B cell (primary cell): ENCODE results near the gene GATA6. TPM values are rescaled to one million over a fixed set of nuclear protein-coding genes. Genes with fewer than 3 reads are reported as not detected.

ENCODE experiments used
- ATAC-seq: fragments of 200-7000 bp; cut with Tn5 transposase; one replicate; pipeline ENCODE4 v1.10.0; 2021; ENCODE audit warnings: low read depth, mild to moderate bottlenecking, moderate number of reproducible peaks, moderate library complexity
- CTCF ChIA-PET: fragments of 350-600 bp; sonication (Branson Sonifier 250); formaldehyde crosslinking; loops from one replicate; lab custom pipeline; 2021; ENCODE audit warnings: antibody characterized with exemption, inconsistent platforms; lab: Charles Lee
- POLR2A ChIA-PET: fragments of 350-600 bp; sonication (Branson Sonifier 250); formaldehyde crosslinking; loops from one replicate; lab custom pipeline; 2021; ENCODE audit warnings: antibody characterized with exemption; lab: Charles Lee
- DNase-seq: peaks from one replicate; pipeline ENCODE4 v3.0.0; 2013
- H2AFZ ChIP-seq: 2 replicates; pipeline ENCODE4 v1.6.1; 2012; ENCODE audit warnings: mild to moderate bottlenecking, low read depth, low read length; ENCODE audit not compliant: insufficient read depth, poor library complexity, severe bottlenecking
- H3K27ac ChIP-seq, 2 donors: 1 replicate in 1 of 2; 2 replicates in 1 of 2; pipeline ENCODE4 v1.5.1; 2012 to 2013; ENCODE audit warnings: low read length in 2 of 2, mild to moderate bottlenecking in 2 of 2, moderate library complexity in 1 of 2
- H3K27me3 ChIP-seq, 4 experiments: fragments of 200-600 bp in 1 of 4; sonication (generic) in 1 of 4; replicated peaks in 1 of 4; 1 replicate in 2 of 4; 2 replicates in 2 of 4; pipeline versions ENCODE4 v1.6.1 to v1.7.0; 2013 to 2016; ENCODE audit warnings: low read length in 3 of 4, mild to moderate bottlenecking in 2 of 4, mixed read lengths in 1 of 4, moderate library complexity in 1 of 4; ENCODE audit not compliant: insufficient read depth in 4 of 4, control insufficient read depth in 3 of 4; ENCODE audit errors: control extremely low read depth in 1 of 4
- H3K36me3 ChIP-seq, 2 experiments: replicated peaks in 1 of 2; 1 replicate in 1 of 2; 2 replicates in 1 of 2; pipeline versions ENCODE4 v1.6.1 to v1.7.1; 2013; ENCODE audit warnings: low read length in 1 of 2; ENCODE audit not compliant: insufficient read depth in 2 of 2, control insufficient read depth in 1 of 2; ENCODE audit errors: control extremely low read depth in 1 of 2, extremely low read depth in 1 of 2
- H3K4me1 ChIP-seq, 2 donors: fragments of 200-600 bp in 1 of 2; sonication (generic) in 1 of 2; 1 replicate in 1 of 2; 2 replicates in 1 of 2; pipeline versions ENCODE4 v1.5.1 to v1.6.1; 2013 to 2017; ENCODE audit warnings: low read length in 2 of 2; ENCODE audit not compliant: control insufficient read depth in 2 of 2, insufficient read depth in 2 of 2
- H3K4me2 ChIP-seq: replicated peaks from 2 replicates; pipeline ENCODE3; 2012; ENCODE audit warnings: mild to moderate bottlenecking, low read depth, low read length; ENCODE audit not compliant: poor library complexity, severe bottlenecking
- H3K4me3 ChIP-seq, 5 experiments: fragments of 200-600 bp in 1 of 5; sonication (generic) in 1 of 5; 1 replicate in 3 of 5; 2 replicates in 2 of 5; pipeline versions ENCODE4 v1.5.1 to v1.7.0; 2011 to 2016; ENCODE audit warnings: low read length in 4 of 5, mild to moderate bottlenecking in 4 of 5, low read depth in 2 of 5, control low read depth in 1 of 5, moderate library complexity in 1 of 5; ENCODE audit not compliant: insufficient read depth in 1 of 5; ENCODE audit errors: control extremely low read depth in 1 of 5, extremely low read depth in 1 of 5
- H3K79me2 ChIP-seq: fragments of 200-600 bp; sonication (generic); one replicate; pipeline ENCODE4 v1.6.0; 2016; ENCODE audit warnings: low read length; ENCODE audit not compliant: control insufficient read depth, insufficient read depth
- H3K9ac ChIP-seq: fragments of 200-600 bp; sonication (generic); 2 replicates; pipeline ENCODE4 v1.6.1; 2017; ENCODE audit warnings: mild to moderate bottlenecking, low read length, moderate library complexity
- H3K9me3 ChIP-seq, 3 donors: one replicate each; pipeline versions ENCODE4 v1.6.1 to v1.7.1; 2013; ENCODE audit warnings: low read length in 2 of 3; ENCODE audit not compliant: control insufficient read depth in 2 of 3, insufficient read depth in 1 of 3; ENCODE audit errors: control extremely low read depth in 1 of 3
- H4K20me1 ChIP-seq: 2 replicates; pipeline ENCODE4 v1.6.0; 2012; ENCODE audit warnings: mild to moderate bottlenecking, low read length; ENCODE audit not compliant: insufficient read depth, control insufficient read depth, poor library complexity, severe bottlenecking
- H3K27ac Mint-ChIP-seq: one replicate; pipeline ENCODE4 v1.8.0; 2021; ENCODE audit warnings: mixed read lengths
- H3K27me3 Mint-ChIP-seq: one replicate; pipeline ENCODE4 v1.8.0; 2021; ENCODE audit warnings: mixed read lengths
- H3K4me1 Mint-ChIP-seq: one replicate; pipeline ENCODE4 v1.8.0; 2021; ENCODE audit warnings: mixed read lengths
- H3K4me3 Mint-ChIP-seq: one replicate; pipeline ENCODE4 v1.8.0; 2021; ENCODE audit warnings: mixed read lengths
- H3K9me3 Mint-ChIP-seq: one replicate; pipeline ENCODE4 v1.8.0; 2022; ENCODE audit warnings: mixed read lengths; ENCODE audit not compliant: insufficient read depth
- CTCF ChIP-seq: fragments of 200-600 bp; IDR thresholded peaks from one replicate; pipeline ENCODE4 v1.8.0; 2022; ENCODE audit warnings: antibody characterized with exemption, mild to moderate bottlenecking
- EZH2 ChIP-seq: IDR thresholded peaks from 2 replicates; pipeline ENCODE4 v1.6.1; 2012; ENCODE audit warnings: borderline replicate concordance, low read depth, mild to moderate bottlenecking, moderate library complexity, low read length; ENCODE audit not compliant: insufficient read depth, poor library complexity, severe bottlenecking
- WGBS: methylation state at CpG from one replicate; pipeline ENCODE4 v1.1.5; 2013; ENCODE audit warnings: missing lambda C conversion rate; ENCODE audit not compliant: insufficient coverage; 5-methylcytosine and 5-hydroxymethylcytosine counted together
- intact Hi-C: fragments of 100-400 bp; cut with micrococcal nuclease; formaldehyde crosslinking; loops from one replicate; pipeline ENCODE4 v1.10.0; 2022
- polyA plus RNA-seq: library from polyadenylated mRNA; depleted of rRNA; stranded (reverse); fragments of >200 nt; gene quantifications from 2 replicates; pipeline ENCODE4 v1.2.3, GENCODE V29; 2012
- total RNA-seq, 2 donors: library from RNA; stranded (reverse); fragments of 120-200 nt in 1 of 2; gene quantifications; 1 replicate in 1 of 2; 2 replicates in 1 of 2; pipeline versions ENCODE4 v1.2.3 to v1.2.4, GENCODE V29; 2013 to 2022

Gene GATA6
- total and polyA plus RNA-seq, 2 donors (not counting 1 experiment from before 2014, with no cell fraction given) = not detected

- peaks cover 26% of the 10 kb centered on the region for H3K4me1 Mint-ChIP-seq
- peak overlapping the region in 4 of 5 experiments; percentile 17 to 32 (median 24) for H3K4me3 ChIP-seq
- 3% methylated on average over 43 of the region's 49 CpGs for WGBS
- H3K27ac Mint-ChIP-seq = no peak overlapping the region
- no peak overlapping the region for H3K27ac ChIP-seq
- peak overlapping the region; percentile 49 for H2AFZ ChIP-seq
- ATAC-seq (no peak), DNase-seq (no peak)
- H3K9ac ChIP-seq = peak overlapping the region; percentile 19
- peaks cover 13 to 16% of the 10 kb centered on the region in 2 donors for H3K4me1 ChIP-seq
- peaks cover 0 to 75% (median 25%) of the 10 kb centered on the region in 4 experiments for H3K27me3 ChIP-seq
- peaks cover 0 to 26% (median 0%) of the 10 kb centered on the region in 3 donors for H3K9me3 ChIP-seq
- H3K27me3 Mint-ChIP-seq = peaks cover 58% of the 10 kb centered on the region
- no peaks in the 10 kb centered on the region for H3K9me3 Mint-ChIP-seq
- ChIA-PET CTCF (no interaction called here), POLR2A (no interaction called here)
- TF ChIP-seq EZH2 = no peak
- no peaks in the 10 kb centered on the region for H3K79me2 ChIP-seq
- H3K36me3 ChIP-seq = no peaks in the 10 kb centered on the region
- H4K20me1 ChIP-seq = no peaks in the 10 kb centered on the region
- intact Hi-C loops = no loop called here
- H3K4me3 Mint-ChIP-seq = peak overlapping the region; percentile 79
- peak overlapping the region; percentile 67 for H3K4me2 ChIP-seq
These were observed 566 bp downstream of the GATA6 start for GRCh38 chr18:22169889-22170420.

GRCh38 chr18:22170421-22171257, 1.2 kb downstream of the GATA6 start:
- Histone ChIP-seq H3K27ac (no peak overlapping the region), H3K79me2 (no peaks in the 10 kb centered on the region), H2AFZ (peak overlapping the region; percentile 49), H3K4me1 (peaks cover 13 to 16% of the 10 kb centered on the region in 2 donors), H3K36me3 (no peaks in the 10 kb centered on the region), H4K20me1 (no peaks in the 10 kb centered on the region), H3K4me2 (peak overlapping the region; percentile 67), H3K27me3 (peaks cover 0 to 76% (median 25%) of the 10 kb centered on the region in 4 experiments), H3K4me3 (peak overlapping the region in 4 of 5 experiments; percentile 17 to 32 (median 24)), H3K9me3 (peaks cover 0 to 25% (median 0%) of the 10 kb centered on the region in 3 donors), H3K9ac (peak overlapping the region; percentile 19)
- intact Hi-C loops = no loop called here
- no peak for TF ChIP-seq EZH2
- TF ChIP-seq CTCF = no peak
- Mint-ChIP-seq H3K4me1 (peaks cover 26% of the 10 kb centered on the region), H3K27ac (no peak overlapping the region), H3K9me3 (no peaks in the 10 kb centered on the region), H3K27me3 (peaks cover 60% of the 10 kb centered on the region), H3K4me3 (peak overlapping the region; percentile 79)
- ATAC-seq (no peak), DNase-seq (no peak)
- POLR2A ChIA-PET = no interaction called here
- CTCF ChIA-PET = no interaction called here
- 4% methylated on average over 61 of the region's 66 CpGs for WGBS
